ENCODE results near the gene MST1R.

GRCh38 chr3:49879721-49880120 is 24.0 kb downstream of the MST1R start:
- TF ChIP-seq POLR2A (IDR thresholded peaks at IDR 0.05; ENCODE audit: low read length) = no peak
- TF ChIP-seq, protein P1, sequence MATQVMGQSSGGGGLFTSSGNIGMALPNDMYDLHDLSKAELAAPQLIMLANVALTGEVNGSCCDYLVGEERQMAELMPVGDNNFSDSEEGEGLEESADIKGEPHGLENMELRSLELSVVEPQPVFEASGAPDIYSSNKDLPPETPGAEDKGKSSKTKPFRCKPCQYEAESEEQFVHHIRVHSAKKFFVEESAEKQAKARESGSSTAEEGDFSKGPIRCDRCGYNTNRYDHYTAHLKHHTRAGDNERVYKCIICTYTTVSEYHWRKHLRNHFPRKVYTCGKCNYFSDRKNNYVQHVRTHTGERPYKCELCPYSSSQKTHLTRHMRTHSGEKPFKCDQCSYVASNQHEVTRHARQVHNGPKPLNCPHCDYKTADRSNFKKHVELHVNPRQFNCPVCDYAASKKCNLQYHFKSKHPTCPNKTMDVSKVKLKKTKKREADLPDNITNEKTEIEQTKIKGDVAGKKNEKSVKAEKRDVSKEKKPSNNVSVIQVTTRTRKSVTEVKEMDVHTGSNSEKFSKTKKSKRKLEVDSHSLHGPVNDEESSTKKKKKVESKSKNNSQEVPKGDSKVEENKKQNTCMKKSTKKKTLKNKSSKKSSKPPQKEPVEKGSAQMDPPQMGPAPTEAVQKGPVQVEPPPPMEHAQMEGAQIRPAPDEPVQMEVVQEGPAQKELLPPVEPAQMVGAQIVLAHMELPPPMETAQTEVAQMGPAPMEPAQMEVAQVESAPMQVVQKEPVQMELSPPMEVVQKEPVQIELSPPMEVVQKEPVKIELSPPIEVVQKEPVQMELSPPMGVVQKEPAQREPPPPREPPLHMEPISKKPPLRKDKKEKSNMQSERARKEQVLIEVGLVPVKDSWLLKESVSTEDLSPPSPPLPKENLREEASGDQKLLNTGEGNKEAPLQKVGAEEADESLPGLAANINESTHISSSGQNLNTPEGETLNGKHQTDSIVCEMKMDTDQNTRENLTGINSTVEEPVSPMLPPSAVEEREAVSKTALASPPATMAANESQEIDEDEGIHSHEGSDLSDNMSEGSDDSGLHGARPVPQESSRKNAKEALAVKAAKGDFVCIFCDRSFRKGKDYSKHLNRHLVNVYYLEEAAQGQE (IDR thresholded peaks at IDR 0.05) = no peak
- no peak for TF ChIP-seq MAFK (IDR thresholded peaks at IDR 0.05; ENCODE audit: partially characterized antibody)
- TF ChIP-seq SREBF2 (IDR thresholded peaks at IDR 0.05) = no peak
- TF ChIP-seq PBX3 (IDR thresholded peaks at IDR 0.05) = no peak
- no peak for TF ChIP-seq CTCF (IDR thresholded peaks at IDR 0.05)
- TF ChIP-seq TP53 (CRISPR knock-in tag; IDR thresholded peaks at IDR 0.05) = no peak
- no peak for TF ChIP-seq CHD4 (IDR thresholded peaks at IDR 0.05; ENCODE audit: borderline replicate concordance)
- no peak for TF ChIP-seq RAD21 (conservative IDR thresholded peaks at IDR 0.05 in 1 of 2, IDR thresholded peaks at IDR 0.05 in 1 of 2)
- no peak for TF ChIP-seq GATA3 (IDR thresholded peaks at IDR 0.05; ENCODE audit: borderline replicate concordance)
- no peak for TF ChIP-seq EHF (CRISPR knock-in tag; IDR thresholded peaks at IDR 0.05)
- TF ChIP-seq, protein P2, sequence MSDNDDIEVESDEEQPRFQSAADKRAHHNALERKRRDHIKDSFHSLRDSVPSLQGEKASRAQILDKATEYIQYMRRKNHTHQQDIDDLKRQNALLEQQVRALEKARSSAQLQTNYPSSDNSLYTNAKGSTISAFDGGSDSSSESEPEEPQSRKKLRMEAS (IDR thresholded peaks at IDR 0.05) = no peak
- TF ChIP-seq PHF8 (IDR thresholded peaks at IDR 0.05; ENCODE audit: borderline replicate concordance, low read depth) = no peak
